PFSK-1 (cell line): ENCODE data around the gene DDAH1.

Experiments used
- POLR2AphosphoS5 ChIP-seq: IDR thresholded peaks from 2 replicates; pipeline ENCODE4 v1.6.1; 2012; ENCODE audit warnings: low read depth, mild to moderate bottlenecking, control low read depth, low read length, moderate library complexity
- SIN3A ChIP-seq: IDR thresholded peaks from 2 replicates; pipeline ENCODE4 v1.6.1; 2012; ENCODE audit warnings: mild to moderate bottlenecking, low read length, moderate library complexity, borderline replicate concordance; ENCODE audit not compliant: insufficient read depth
- TAF1 ChIP-seq: IDR thresholded peaks from 2 replicates; pipeline ENCODE4 v1.6.1; 2012; ENCODE audit warnings: low read length, control low read depth, borderline replicate concordance; ENCODE audit not compliant: insufficient read depth
- TF ChIP-seq, protein P1 (sequence below), 2 experiments: IDR thresholded peaks; 2 replicates each; pipeline versions ENCODE4 v1.6.1 to v1.8.0; 2011 to 2012; ENCODE audit warnings: low read depth in 2 of 2, low read length in 2 of 2, control low read depth in 1 of 2, inconsistent platforms in 1 of 2, mild to moderate bottlenecking in 1 of 2, moderate library complexity in 1 of 2; ENCODE audit not compliant: insufficient read depth in 1 of 2

DNA sequence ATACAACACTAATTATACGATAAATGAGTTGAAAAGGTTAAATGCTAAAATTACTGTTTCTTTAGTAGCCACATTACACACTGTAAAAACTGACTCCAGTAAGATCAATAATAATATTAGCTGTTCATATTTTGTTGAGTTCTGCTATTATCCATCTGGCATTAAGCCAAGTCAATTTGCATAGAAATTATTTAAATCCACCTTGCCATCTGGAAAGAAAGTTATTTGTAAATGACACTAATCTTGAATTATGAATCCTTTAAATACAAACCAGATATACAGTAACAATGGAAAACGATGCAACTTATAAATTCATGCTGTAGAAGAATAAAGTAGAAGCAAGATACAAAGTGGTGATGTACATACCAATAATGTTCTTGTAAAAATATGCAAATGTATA is 107.1 kb downstream of the DDAH1 start:
- TF ChIP-seq SIN3A = no peak
- TF ChIP-seq, protein P1, sequence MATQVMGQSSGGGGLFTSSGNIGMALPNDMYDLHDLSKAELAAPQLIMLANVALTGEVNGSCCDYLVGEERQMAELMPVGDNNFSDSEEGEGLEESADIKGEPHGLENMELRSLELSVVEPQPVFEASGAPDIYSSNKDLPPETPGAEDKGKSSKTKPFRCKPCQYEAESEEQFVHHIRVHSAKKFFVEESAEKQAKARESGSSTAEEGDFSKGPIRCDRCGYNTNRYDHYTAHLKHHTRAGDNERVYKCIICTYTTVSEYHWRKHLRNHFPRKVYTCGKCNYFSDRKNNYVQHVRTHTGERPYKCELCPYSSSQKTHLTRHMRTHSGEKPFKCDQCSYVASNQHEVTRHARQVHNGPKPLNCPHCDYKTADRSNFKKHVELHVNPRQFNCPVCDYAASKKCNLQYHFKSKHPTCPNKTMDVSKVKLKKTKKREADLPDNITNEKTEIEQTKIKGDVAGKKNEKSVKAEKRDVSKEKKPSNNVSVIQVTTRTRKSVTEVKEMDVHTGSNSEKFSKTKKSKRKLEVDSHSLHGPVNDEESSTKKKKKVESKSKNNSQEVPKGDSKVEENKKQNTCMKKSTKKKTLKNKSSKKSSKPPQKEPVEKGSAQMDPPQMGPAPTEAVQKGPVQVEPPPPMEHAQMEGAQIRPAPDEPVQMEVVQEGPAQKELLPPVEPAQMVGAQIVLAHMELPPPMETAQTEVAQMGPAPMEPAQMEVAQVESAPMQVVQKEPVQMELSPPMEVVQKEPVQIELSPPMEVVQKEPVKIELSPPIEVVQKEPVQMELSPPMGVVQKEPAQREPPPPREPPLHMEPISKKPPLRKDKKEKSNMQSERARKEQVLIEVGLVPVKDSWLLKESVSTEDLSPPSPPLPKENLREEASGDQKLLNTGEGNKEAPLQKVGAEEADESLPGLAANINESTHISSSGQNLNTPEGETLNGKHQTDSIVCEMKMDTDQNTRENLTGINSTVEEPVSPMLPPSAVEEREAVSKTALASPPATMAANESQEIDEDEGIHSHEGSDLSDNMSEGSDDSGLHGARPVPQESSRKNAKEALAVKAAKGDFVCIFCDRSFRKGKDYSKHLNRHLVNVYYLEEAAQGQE (IDR thresholded peaks at IDR 0.05; ENCODE audit: insufficient read depth in 1 of 2, low read depth in 2 of 2, low read length in 2 of 2) = no peak
- TF ChIP-seq POLR2AphosphoS5 = no peak
- TF ChIP-seq TAF1 = no peak
